Activated naive CD4-positive, alpha-beta T cell treated with anti-CD3 and anti-CD28 coated beads, Interleukin-2, amount 50 U/mL, for 24 hours (primary cell): ENCODE measurements around the gene RBM47.
"Not testable (repeated sequence)": the region's sequence is repeated elsewhere in the genome, so short reads cannot be mapped to it uniquely, and the experiment has no call there.

Experiments used
- H3K27ac Mint-ChIP-seq: one replicate; pipeline ENCODE4 v1.8.0; 2021; ENCODE audit warnings: mild to moderate bottlenecking, mixed read lengths
- H3K27me3 Mint-ChIP-seq: one replicate; pipeline ENCODE4 v1.8.0; 2021; ENCODE audit warnings: mixed read lengths
- H3K36me3 Mint-ChIP-seq: one replicate; pipeline ENCODE4 v1.8.0; 2021; ENCODE audit warnings: mixed read lengths
- H3K4me1 Mint-ChIP-seq: one replicate; pipeline ENCODE4 v1.8.0; 2021; ENCODE audit warnings: mixed read lengths
- H3K4me3 Mint-ChIP-seq: one replicate; pipeline ENCODE4 v1.8.0; 2021; ENCODE audit warnings: mild to moderate bottlenecking, mixed read lengths
- H3K9me3 Mint-ChIP-seq: one replicate; pipeline ENCODE4 v1.8.0; 2021; ENCODE audit warnings: mixed read lengths

Gene RBM47

GRCh38 chr4:40630335-40631021, 814 bp upstream of the RBM47 start:
- Mint-ChIP-seq H3K27me3 (peaks cover 6% of the 10 kb centered on the region), H3K36me3 (no peaks in the 10 kb centered on the region), H3K27ac (no peak overlapping the region), H3K4me1 (peaks cover 22% of the 10 kb centered on the region), H3K9me3 (no peaks in the 10 kb centered on the region), H3K4me3 (peak overlapping the region; percentile 87)

- Mint-ChIP-seq H3K4me3 (peak overlapping the region; percentile 87), H3K9me3 (no peaks in the 10 kb centered on the region), H3K27me3 (peaks cover 7% of the 10 kb centered on the region), H3K27ac (no peak overlapping the region), H3K4me1 (peaks cover 22% of the 10 kb centered on the region), H3K36me3 (no peaks in the 10 kb centered on the region)
Observed at GRCh38 chr4:40628888-40629287, 776 bp downstream of the RBM47 start.

- not testable (repeated sequence) for H3K9me3 Mint-ChIP-seq, H3K36me3 Mint-ChIP-seq, H3K27me3 Mint-ChIP-seq, H3K27ac Mint-ChIP-seq
- Mint-ChIP-seq H3K4me3 (peak overlapping the region; percentile 11), H3K4me1 (peaks cover 22% of the 10 kb centered on the region)
Observed at GRCh38 chr4:40628407-40628806, 1.3 kb downstream of the RBM47 start.

GRCh38 chr4:40627540-40627939, 2.1 kb downstream of the RBM47 start:
- Mint-ChIP-seq H3K36me3 (no peaks in the 10 kb centered on the region), H3K9me3 (no peaks in the 10 kb centered on the region), H3K4me1 (peaks cover 22% of the 10 kb centered on the region), H3K4me3 (no peak overlapping the region), H3K27me3 (peaks cover 7% of the 10 kb centered on the region), H3K27ac (no peak overlapping the region)

- peaks cover 22% of the 10 kb centered on the region for H3K4me1 Mint-ChIP-seq
- H3K27ac Mint-ChIP-seq, result no peak overlapping the region
- peaks cover 7% of the 10 kb centered on the region for H3K27me3 Mint-ChIP-seq
- H3K9me3 Mint-ChIP-seq, result no peaks in the 10 kb centered on the region
- no peak overlapping the region for H3K4me3 Mint-ChIP-seq
- H3K36me3 Mint-ChIP-seq, result no peaks in the 10 kb centered on the region
Observed at GRCh38 chr4:40626183-40626990, 3.3 kb downstream of the RBM47 start.

- Mint-ChIP-seq H3K36me3 (peaks cover 2% of the 10 kb centered on the region), H3K4me1 (peaks cover 11% of the 10 kb centered on the region), H3K27ac (no peak overlapping the region), H3K9me3 (no peaks in the 10 kb centered on the region), H3K4me3 (no peak overlapping the region), H3K27me3 (peaks cover 7% of the 10 kb centered on the region)
Observed at GRCh38 chr4:40623707-40624106, 6.0 kb downstream of the RBM47 start.

- H3K27ac Mint-ChIP-seq, result no peak overlapping the region
- H3K4me3 Mint-ChIP-seq, result no peak overlapping the region
- H3K27me3 Mint-ChIP-seq, result peaks cover 6% of the 10 kb centered on the region
- peaks cover 5% of the 10 kb centered on the region for H3K4me1 Mint-ChIP-seq
- H3K9me3 Mint-ChIP-seq, result no peaks in the 10 kb centered on the region
- peaks cover 2% of the 10 kb centered on the region for H3K36me3 Mint-ChIP-seq
Observed at GRCh38 chr4:40622913-40623312, 6.8 kb downstream of the RBM47 start.

GRCh38 chr4:40621592-40622512, 7.8 kb downstream of the RBM47 start:
- H3K4me1 Mint-ChIP-seq, result no peaks in the 10 kb centered on the region
- no peak overlapping the region for H3K4me3 Mint-ChIP-seq
- H3K27ac Mint-ChIP-seq, result no peak overlapping the region

GRCh38 chr4:40621229-40621591, 8.5 kb downstream of the RBM47 start:
- no peaks in the 10 kb centered on the region for H3K4me1 Mint-ChIP-seq
- H3K4me3 Mint-ChIP-seq, result no peak overlapping the region
- H3K27ac Mint-ChIP-seq, result no peak overlapping the region
- H3K27me3 Mint-ChIP-seq, result peaks cover 4% of the 10 kb centered on the region
- H3K9me3 Mint-ChIP-seq, result no peaks in the 10 kb centered on the region
- H3K36me3 Mint-ChIP-seq, result peaks cover 2% of the 10 kb centered on the region

More at GRCh38 chr4:40621592-40622512, 7.8 kb downstream of the RBM47 start:
- Mint-ChIP-seq H3K36me3 (peaks cover 2% of the 10 kb centered on the region), H3K9me3 (no peaks in the 10 kb centered on the region), H3K27me3 (peaks cover 4% of the 10 kb centered on the region)

- H3K4me1 Mint-ChIP-seq, result peaks cover 1% of the 10 kb centered on the region
- H3K27me3 Mint-ChIP-seq, result peaks cover 2% of the 10 kb centered on the region
- peaks cover 2% of the 10 kb centered on the region for H3K36me3 Mint-ChIP-seq
- H3K4me3 Mint-ChIP-seq, result no peak overlapping the region
- no peak overlapping the region for H3K27ac Mint-ChIP-seq
- no peaks in the 10 kb centered on the region for H3K9me3 Mint-ChIP-seq
Observed at GRCh38 chr4:40619600-40619999, 10.1 kb downstream of the RBM47 start.

GRCh38 chr4:40617872-40618271, 11.8 kb downstream of the RBM47 start:
- no peak overlapping the region for H3K27ac Mint-ChIP-seq

GRCh38 chr4:40614031-40614430, 15.6 kb downstream of the RBM47 start:
- no peaks in the 10 kb centered on the region for H3K27me3 Mint-ChIP-seq
- peak overlapping the region; percentile 30 for H3K4me3 Mint-ChIP-seq
- no peaks in the 10 kb centered on the region for H3K9me3 Mint-ChIP-seq
- peaks cover 11% of the 10 kb centered on the region for H3K4me1 Mint-ChIP-seq
- peaks cover 2% of the 10 kb centered on the region for H3K36me3 Mint-ChIP-seq
- no peak overlapping the region for H3K27ac Mint-ChIP-seq

More at GRCh38 chr4:40617872-40618271, 11.8 kb downstream of the RBM47 start:
- H3K36me3 Mint-ChIP-seq, result peaks cover 2% of the 10 kb centered on the region
- no peaks in the 10 kb centered on the region for H3K9me3 Mint-ChIP-seq
- H3K4me3 Mint-ChIP-seq, result no peak overlapping the region
- peaks cover 11% of the 10 kb centered on the region for H3K4me1 Mint-ChIP-seq
- no peaks in the 10 kb centered on the region for H3K27me3 Mint-ChIP-seq

GRCh38 chr4:40613456-40613855, 16.2 kb downstream of the RBM47 start:
- peaks cover 11% of the 10 kb centered on the region for H3K4me1 Mint-ChIP-seq
- no peaks in the 10 kb centered on the region for H3K36me3 Mint-ChIP-seq
- H3K27me3 Mint-ChIP-seq, result no peaks in the 10 kb centered on the region
- H3K9me3 Mint-ChIP-seq, result no peaks in the 10 kb centered on the region
- H3K4me3 Mint-ChIP-seq, result no peak overlapping the region
- H3K27ac Mint-ChIP-seq, result no peak overlapping the region

- H3K27me3 Mint-ChIP-seq, result no peaks in the 10 kb centered on the region
- H3K27ac Mint-ChIP-seq, result no peak overlapping the region
- no peaks in the 10 kb centered on the region for H3K9me3 Mint-ChIP-seq
Observed at GRCh38 chr4:40612831-40613230, 16.8 kb downstream of the RBM47 start.

GRCh38 chr4:40612283-40612682, 17.4 kb downstream of the RBM47 start:
- no peaks in the 10 kb centered on the region for H3K9me3 Mint-ChIP-seq
- H3K4me3 Mint-ChIP-seq, result no peak overlapping the region
- H3K27ac Mint-ChIP-seq, result no peak overlapping the region
- H3K36me3 Mint-ChIP-seq, result no peaks in the 10 kb centered on the region
- H3K4me1 Mint-ChIP-seq, result peaks cover 11% of the 10 kb centered on the region
- H3K27me3 Mint-ChIP-seq, result no peaks in the 10 kb centered on the region

More at GRCh38 chr4:40612831-40613230, 16.8 kb downstream of the RBM47 start:
- no peak overlapping the region for H3K4me3 Mint-ChIP-seq
- no peaks in the 10 kb centered on the region for H3K36me3 Mint-ChIP-seq
- H3K4me1 Mint-ChIP-seq, result peaks cover 11% of the 10 kb centered on the region
